ENCODE measurements around the gene SIX2. TPM values are rescaled to one million over a fixed set of nuclear protein-coding genes. Genes with fewer than 3 reads are reported as not detected.

SIX2 gene
- total RNA-seq, 4 donors from 2014 or later = 0.14 to 0.32 TPM; not detected in 2

- Histone ChIP-seq H3K36me3 (no peaks in the 10 kb centered on the region), H3K4me1 (no peaks in the 10 kb centered on the region), H3K27ac (no peak overlapping the region), H3K9me3 (no peaks in the 10 kb centered on the region), H3K27me3 (peaks cover 11% of the 10 kb centered on the region), H3K4me3 (no peak overlapping the region)
- in situ Hi-C loops (cut with MboI; ENCODE audit: low pct_ligation_motif_present in 1 of 4, low pct_unique_long_range_greater_than_20kb in 1 of 4, low sequenced_read_pairs in 3 of 4) = no loop called here
- DNase-seq = no peak
- WGBS, 2 donors (ENCODE audit: low coverage in 1 of 2) = 85 to 88% methylated on average over 3 to 4 of the region's 4 CpGs
- TF ChIP-seq CTCF (IDR thresholded peaks at IDR 0.05) = no peak
- TF ChIP-seq POLR2AphosphoS5 (IDR thresholded peaks at IDR 0.05) = no peak
- no peak for TF ChIP-seq EP300 (IDR thresholded peaks at IDR 0.05; ENCODE audit: low read depth)
- TF ChIP-seq POLR2A (IDR thresholded peaks at IDR 0.05) = no peak
- intact Hi-C loops (cut with DNase I; ENCODE audit: low total_unique reads) = no loop called here
Measured at GRCh38 chr2:45026924-45027450, 17.7 kb upstream of the SIX2 start.

GRCh38 chr2:45024600-45025291, 15.5 kb upstream of the SIX2 start:
- WGBS, 2 donors (ENCODE audit: low coverage in 1 of 2) = 44 to 60% methylated on average over 1 to 7 of the region's 7 CpGs
- no peak for DNase-seq
- Histone ChIP-seq H3K4me3 (no peak overlapping the region), H3K36me3 (no peaks in the 10 kb centered on the region), H3K27me3 (peaks cover 2% of the 10 kb centered on the region), H3K9me3 (no peaks in the 10 kb centered on the region), H3K27ac (no peak overlapping the region), H3K4me1 (no peaks in the 10 kb centered on the region)
- no peak for TF ChIP-seq EP300 (IDR thresholded peaks at IDR 0.05; ENCODE audit: low read depth)
- no peak for TF ChIP-seq CTCF (IDR thresholded peaks at IDR 0.05)
- no peak for TF ChIP-seq POLR2AphosphoS5 (IDR thresholded peaks at IDR 0.05)
- no peak for TF ChIP-seq POLR2A (IDR thresholded peaks at IDR 0.05)
- in situ Hi-C loops (cut with MboI; ENCODE audit: low pct_ligation_motif_present in 1 of 4, low pct_unique_long_range_greater_than_20kb in 1 of 4, low sequenced_read_pairs in 3 of 4) (no loop called here), intact Hi-C loops (cut with DNase I; ENCODE audit: low total_unique reads) (no loop called here)

GRCh38 chr2:45024097-45024496, 14.8 kb upstream of the SIX2 start:
- no peaks in the 10 kb centered on the region for H3K27me3 ChIP-seq
- no peaks in the 10 kb centered on the region for H3K4me1 ChIP-seq
- intact Hi-C loops (cut with DNase I; ENCODE audit: low total_unique reads) = no loop called here
- H3K4me3 ChIP-seq = no peak overlapping the region
- no peaks in the 10 kb centered on the region for H3K36me3 ChIP-seq
- no peak for DNase-seq
- 88% methylated on average over 5 of the region's 5 CpGs; no CpG with 5 or more reads in 1 of the 2 donors for WGBS, 2 donors (ENCODE audit: low coverage in 1 of 2)
- in situ Hi-C loops (cut with MboI; ENCODE audit: low pct_ligation_motif_present in 1 of 4, low pct_unique_long_range_greater_than_20kb in 1 of 4, low sequenced_read_pairs in 3 of 4) = no loop called here
- no peak overlapping the region for H3K27ac ChIP-seq
- H3K9me3 ChIP-seq = no peaks in the 10 kb centered on the region
- no peak for TF ChIP-seq CTCF (IDR thresholded peaks at IDR 0.05)
- TF ChIP-seq POLR2AphosphoS5 (IDR thresholded peaks at IDR 0.05) = no peak
- TF ChIP-seq POLR2A (IDR thresholded peaks at IDR 0.05) = no peak
- no peak for TF ChIP-seq EP300 (IDR thresholded peaks at IDR 0.05; ENCODE audit: low read depth)

GRCh38 chr2:45020439-45020838, 11.2 kb upstream of the SIX2 start:
- no peak for DNase-seq
- Histone ChIP-seq H3K27me3 (peaks cover 30% of the 10 kb centered on the region), H3K9me3 (no peaks in the 10 kb centered on the region), H3K27ac (no peak overlapping the region), H3K4me1 (no peaks in the 10 kb centered on the region), H3K36me3 (no peaks in the 10 kb centered on the region), H3K4me3 (no peak overlapping the region)
- WGBS, 2 donors (ENCODE audit: low coverage in 1 of 2) = 81 to 100% methylated on average over 1 to 3 of the region's 3 CpGs
- in situ Hi-C loops (cut with MboI; ENCODE audit: low pct_ligation_motif_present in 1 of 4, low pct_unique_long_range_greater_than_20kb in 1 of 4, low sequenced_read_pairs in 3 of 4) (no loop called here), intact Hi-C loops (cut with DNase I; ENCODE audit: low total_unique reads) (no loop called here)
- TF ChIP-seq POLR2A (IDR thresholded peaks at IDR 0.05) (no peak), CTCF (IDR thresholded peaks at IDR 0.05) (no peak), EP300 (IDR thresholded peaks at IDR 0.05; ENCODE audit: low read depth) (no peak), POLR2AphosphoS5 (IDR thresholded peaks at IDR 0.05) (no peak)
